HG03354 (cell line): Measurements from ENCODE around the gene SCML2.
"Not testable (repeated sequence)": the region's sequence is repeated elsewhere in the genome, so short reads cannot be mapped to it uniquely, and the experiment has no call there.

Experiments
- ATAC-seq: cut with Tn5 transposase; IDR thresholded peaks from one replicate; pipeline ENCODE4 v1.9.1; 2021; ENCODE audit warnings: mild to moderate bottlenecking; ENCODE audit not compliant: unreplicated experiment, poor library complexity, severe bottlenecking

SCML2 gene

GRCh38 chrX:18354369-18355223 is at the start of gene SCML2:
Gene SCML2 (minus strand): TSS chrX:18354688. CDS start chrX:18334071, 20,617 bp downstream.
- no peak for ATAC-seq

- no peak for ATAC-seq
Observed at GRCh38 chrX:18401848-18402213, 47.3 kb upstream of the SCML2 start.

GRCh38 chrX:18394477-18394876 is 40.0 kb upstream of the SCML2 start:
- ATAC-seq, result no peak

- no peak for ATAC-seq
Observed at GRCh38 chrX:18390941-18391538, 36.6 kb upstream of the SCML2 start.

GRCh38 chrX:18389966-18390365 is 35.5 kb upstream of the SCML2 start:
- ATAC-seq, result no peak

GRCh38 chrX:18377796-18378195 is 23.3 kb upstream of the SCML2 start:
- ATAC-seq, result no peak

- not testable (repeated sequence) for ATAC-seq
Observed at GRCh38 chrX:18375131-18375805, 20.8 kb upstream of the SCML2 start.

- not testable (repeated sequence) for ATAC-seq
Observed at GRCh38 chrX:18369096-18369495, 14.6 kb upstream of the SCML2 start.

- ATAC-seq, result no peak
Observed at GRCh38 chrX:18368402-18368801, 13.9 kb upstream of the SCML2 start.

- no peak for ATAC-seq
Observed at GRCh38 chrX:18360867-18361266, 6.4 kb upstream of the SCML2 start.

GRCh38 chrX:18353931-18354368 is 538 bp downstream of the SCML2 start:
- no peak for ATAC-seq

GRCh38 chrX:18351784-18352183 is 2.7 kb downstream of the SCML2 start:
- no peak for ATAC-seq

- ATAC-seq, result no peak
Observed at GRCh38 chrX:18348047-18348446, 6.4 kb downstream of the SCML2 start.

GRCh38 chrX:18309401-18309800 is 45.1 kb downstream of the SCML2 start:
- no peak for ATAC-seq

GRCh38 chrX:18297251-18297650 is 57.2 kb downstream of the SCML2 start:
- ATAC-seq, result no peak

- no peak for ATAC-seq
Observed at GRCh38 chrX:18294893-18295292, 59.6 kb downstream of the SCML2 start.

GRCh38 chrX:18291006-18291545 is 63.4 kb downstream of the SCML2 start:
- ATAC-seq, result no peak

GRCh38 chrX:18290200-18290599 is 64.3 kb downstream of the SCML2 start:
- ATAC-seq, result no peak

GRCh38 chrX:18288716-18289115 is 65.8 kb downstream of the SCML2 start:
- ATAC-seq, result no peak

GRCh38 chrX:18286322-18286831 is 68.1 kb downstream of the SCML2 start:
- no peak for ATAC-seq
